HCT116 (cell line): Measurements from ENCODE around the gene CDK5R1.

ENCODE experiments used
- CEBPB ChIP-seq: IDR thresholded peaks from 2 replicates; pipeline ENCODE4 v1.6.1; 2012; ENCODE audit warnings: low read depth
- EZH2phosphoT487 ChIP-seq: fragments of 200-600 bp; IDR thresholded peaks from 2 replicates; pipeline ENCODE4 v1.6.1; 2018; ENCODE audit warnings: antibody characterized with exemption, borderline replicate concordance
- JUND ChIP-seq: IDR thresholded peaks from 2 replicates; pipeline ENCODE4 v1.6.1; 2012
- POLR2A ChIP-seq: IDR thresholded peaks from 2 replicates; pipeline ENCODE4 v1.7.0; 2011; ENCODE audit warnings: borderline replicate concordance; ENCODE audit not compliant: insufficient read depth, insufficient read length; ENCODE audit errors: extremely low read depth
- POLR2AphosphoS5 ChIP-seq: IDR thresholded peaks from 2 replicates; pipeline ENCODE4 v1.6.1; 2011; ENCODE audit warnings: mild to moderate bottlenecking, low read depth, low read length, moderate library complexity
- SIN3A ChIP-seq: IDR thresholded peaks from 2 replicates; pipeline ENCODE4 v1.6.1; 2012; ENCODE audit warnings: low read depth
- SRF ChIP-seq: IDR thresholded peaks from 2 replicates; pipeline ENCODE4 v1.6.1; 2012; ENCODE audit warnings: low read depth
- TCF7L2 ChIP-seq: IDR thresholded peaks from 2 replicates; pipeline ENCODE4 v1.7.0; 2011; ENCODE audit warnings: borderline replicate concordance, inconsistent platforms; ENCODE audit not compliant: insufficient read depth, insufficient read length; ENCODE audit errors: extremely low read depth
- ZFX ChIP-seq: fragments of 450-650 bp; IDR thresholded peaks from 2 replicates; pipeline ENCODE4 v1.6.1; 2017
- ZNF274 ChIP-seq: fragments of 200-500 bp; sonication (Bioruptor generic); IDR thresholded peaks from 2 replicates; pipeline ENCODE4 v1.6.1; 2014; ENCODE audit warnings: mild to moderate bottlenecking, low read depth, low read length, inconsistent platforms
- TF ChIP-seq, protein P1 (sequence below), 3 experiments: fragments of 200-600 bp in 1 of 3; sonication (generic) in 1 of 3; IDR thresholded peaks in 2 of 3; conservative IDR thresholded peaks in 1 of 3; 2 replicates each; pipeline ENCODE4 v1.5.1; 2012 to 2017; ENCODE audit warnings: low read depth in 2 of 3, low read length in 2 of 3, antibody characterized with exemption in 1 of 3, borderline replicate concordance in 1 of 3, control low read depth in 1 of 3, mild to moderate bottlenecking in 1 of 3, mixed read lengths in 1 of 3, mixed run types in 1 of 3, moderate library complexity in 1 of 3; ENCODE audit not compliant: insufficient read depth in 1 of 3
- TF ChIP-seq, protein P2 (sequence below): IDR thresholded peaks from 2 replicates; pipeline ENCODE4 v1.6.1; 2012; ENCODE audit warnings: low read depth
- TF ChIP-seq, protein P3 (sequence below): IDR thresholded peaks from 2 replicates; pipeline ENCODE4 v1.6.1; 2011; ENCODE audit warnings: mild to moderate bottlenecking, low read length, moderate library complexity; ENCODE audit not compliant: insufficient replicate concordance; ENCODE audit errors: extremely low read depth
- TF ChIP-seq, protein P4 (sequence below): IDR thresholded peaks from 2 replicates; pipeline ENCODE4 v1.6.1; 2012

DNA sequence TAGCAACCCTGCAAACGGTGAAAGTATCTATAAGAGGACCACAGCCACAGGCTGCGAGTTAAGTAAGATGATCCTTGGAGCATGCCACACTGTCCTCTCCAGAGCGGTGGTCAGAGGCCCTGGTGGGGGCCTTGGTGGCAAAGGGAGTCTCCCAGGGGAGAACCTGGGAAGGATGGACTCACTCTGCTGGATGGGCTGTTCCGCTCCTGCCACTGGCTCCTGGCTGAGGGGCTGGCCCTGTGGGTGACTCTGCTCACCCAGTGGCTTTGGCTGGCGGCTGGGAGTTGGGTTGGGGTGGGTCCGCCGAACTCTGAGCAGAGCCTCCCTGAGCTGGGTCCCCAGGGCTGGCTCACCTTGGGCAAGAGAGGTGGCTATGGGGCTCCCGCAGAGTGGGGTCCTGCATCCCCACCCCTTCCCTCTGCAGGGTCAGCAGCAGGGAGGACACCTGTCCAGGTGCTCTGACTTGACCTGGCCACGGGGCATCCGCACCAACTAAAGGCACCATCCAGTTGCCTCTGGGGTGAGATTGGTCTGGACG lies 7.3 kb downstream of the CDK5R1 start:
- no peak for TF ChIP-seq JUND
- no peak for TF ChIP-seq CEBPB
- TF ChIP-seq, protein P1, sequence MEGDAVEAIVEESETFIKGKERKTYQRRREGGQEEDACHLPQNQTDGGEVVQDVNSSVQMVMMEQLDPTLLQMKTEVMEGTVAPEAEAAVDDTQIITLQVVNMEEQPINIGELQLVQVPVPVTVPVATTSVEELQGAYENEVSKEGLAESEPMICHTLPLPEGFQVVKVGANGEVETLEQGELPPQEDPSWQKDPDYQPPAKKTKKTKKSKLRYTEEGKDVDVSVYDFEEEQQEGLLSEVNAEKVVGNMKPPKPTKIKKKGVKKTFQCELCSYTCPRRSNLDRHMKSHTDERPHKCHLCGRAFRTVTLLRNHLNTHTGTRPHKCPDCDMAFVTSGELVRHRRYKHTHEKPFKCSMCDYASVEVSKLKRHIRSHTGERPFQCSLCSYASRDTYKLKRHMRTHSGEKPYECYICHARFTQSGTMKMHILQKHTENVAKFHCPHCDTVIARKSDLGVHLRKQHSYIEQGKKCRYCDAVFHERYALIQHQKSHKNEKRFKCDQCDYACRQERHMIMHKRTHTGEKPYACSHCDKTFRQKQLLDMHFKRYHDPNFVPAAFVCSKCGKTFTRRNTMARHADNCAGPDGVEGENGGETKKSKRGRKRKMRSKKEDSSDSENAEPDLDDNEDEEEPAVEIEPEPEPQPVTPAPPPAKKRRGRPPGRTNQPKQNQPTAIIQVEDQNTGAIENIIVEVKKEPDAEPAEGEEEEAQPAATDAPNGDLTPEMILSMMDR (IDR thresholded peaks at IDR 0.05 in 2 of 3, conservative IDR thresholded peaks at IDR 0.05 in 1 of 3; ENCODE audit: borderline replicate concordance in 1 of 3, insufficient read depth in 1 of 3, low read depth in 2 of 3, low read length in 2 of 3), result no peak
- TF ChIP-seq, protein P2, sequence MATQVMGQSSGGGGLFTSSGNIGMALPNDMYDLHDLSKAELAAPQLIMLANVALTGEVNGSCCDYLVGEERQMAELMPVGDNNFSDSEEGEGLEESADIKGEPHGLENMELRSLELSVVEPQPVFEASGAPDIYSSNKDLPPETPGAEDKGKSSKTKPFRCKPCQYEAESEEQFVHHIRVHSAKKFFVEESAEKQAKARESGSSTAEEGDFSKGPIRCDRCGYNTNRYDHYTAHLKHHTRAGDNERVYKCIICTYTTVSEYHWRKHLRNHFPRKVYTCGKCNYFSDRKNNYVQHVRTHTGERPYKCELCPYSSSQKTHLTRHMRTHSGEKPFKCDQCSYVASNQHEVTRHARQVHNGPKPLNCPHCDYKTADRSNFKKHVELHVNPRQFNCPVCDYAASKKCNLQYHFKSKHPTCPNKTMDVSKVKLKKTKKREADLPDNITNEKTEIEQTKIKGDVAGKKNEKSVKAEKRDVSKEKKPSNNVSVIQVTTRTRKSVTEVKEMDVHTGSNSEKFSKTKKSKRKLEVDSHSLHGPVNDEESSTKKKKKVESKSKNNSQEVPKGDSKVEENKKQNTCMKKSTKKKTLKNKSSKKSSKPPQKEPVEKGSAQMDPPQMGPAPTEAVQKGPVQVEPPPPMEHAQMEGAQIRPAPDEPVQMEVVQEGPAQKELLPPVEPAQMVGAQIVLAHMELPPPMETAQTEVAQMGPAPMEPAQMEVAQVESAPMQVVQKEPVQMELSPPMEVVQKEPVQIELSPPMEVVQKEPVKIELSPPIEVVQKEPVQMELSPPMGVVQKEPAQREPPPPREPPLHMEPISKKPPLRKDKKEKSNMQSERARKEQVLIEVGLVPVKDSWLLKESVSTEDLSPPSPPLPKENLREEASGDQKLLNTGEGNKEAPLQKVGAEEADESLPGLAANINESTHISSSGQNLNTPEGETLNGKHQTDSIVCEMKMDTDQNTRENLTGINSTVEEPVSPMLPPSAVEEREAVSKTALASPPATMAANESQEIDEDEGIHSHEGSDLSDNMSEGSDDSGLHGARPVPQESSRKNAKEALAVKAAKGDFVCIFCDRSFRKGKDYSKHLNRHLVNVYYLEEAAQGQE, result no peak
- TF ChIP-seq, protein P3, sequence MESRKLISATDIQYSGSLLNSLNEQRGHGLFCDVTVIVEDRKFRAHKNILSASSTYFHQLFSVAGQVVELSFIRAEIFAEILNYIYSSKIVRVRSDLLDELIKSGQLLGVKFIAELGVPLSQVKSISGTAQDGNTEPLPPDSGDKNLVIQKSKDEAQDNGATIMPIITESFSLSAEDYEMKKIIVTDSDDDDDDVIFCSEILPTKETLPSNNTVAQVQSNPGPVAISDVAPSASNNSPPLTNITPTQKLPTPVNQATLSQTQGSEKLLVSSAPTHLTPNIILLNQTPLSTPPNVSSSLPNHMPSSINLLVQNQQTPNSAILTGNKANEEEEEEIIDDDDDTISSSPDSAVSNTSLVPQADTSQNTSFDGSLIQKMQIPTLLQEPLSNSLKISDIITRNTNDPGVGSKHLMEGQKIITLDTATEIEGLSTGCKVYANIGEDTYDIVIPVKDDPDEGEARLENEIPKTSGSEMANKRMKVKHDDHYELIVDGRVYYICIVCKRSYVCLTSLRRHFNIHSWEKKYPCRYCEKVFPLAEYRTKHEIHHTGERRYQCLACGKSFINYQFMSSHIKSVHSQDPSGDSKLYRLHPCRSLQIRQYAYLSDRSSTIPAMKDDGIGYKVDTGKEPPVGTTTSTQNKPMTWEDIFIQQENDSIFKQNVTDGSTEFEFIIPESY, result no peak
- no peak for TF ChIP-seq POLR2A
- TF ChIP-seq TCF7L2, result no peak
- TF ChIP-seq, protein P4, sequence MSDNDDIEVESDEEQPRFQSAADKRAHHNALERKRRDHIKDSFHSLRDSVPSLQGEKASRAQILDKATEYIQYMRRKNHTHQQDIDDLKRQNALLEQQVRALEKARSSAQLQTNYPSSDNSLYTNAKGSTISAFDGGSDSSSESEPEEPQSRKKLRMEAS, result no peak
- TF ChIP-seq ZFX, result no peak
- no peak for TF ChIP-seq SIN3A
- TF ChIP-seq EZH2phosphoT487, result no peak
- no peak for TF ChIP-seq ZNF274
- no peak for TF ChIP-seq SRF
- no peak for TF ChIP-seq POLR2AphosphoS5
